ENCODE results near the gene LRRC61.
"Not testable (repeated sequence)": the region's sequence is repeated elsewhere in the genome, so short reads cannot be mapped to it uniquely, and the experiment has no call there.

LRRC61 gene

DNA sequence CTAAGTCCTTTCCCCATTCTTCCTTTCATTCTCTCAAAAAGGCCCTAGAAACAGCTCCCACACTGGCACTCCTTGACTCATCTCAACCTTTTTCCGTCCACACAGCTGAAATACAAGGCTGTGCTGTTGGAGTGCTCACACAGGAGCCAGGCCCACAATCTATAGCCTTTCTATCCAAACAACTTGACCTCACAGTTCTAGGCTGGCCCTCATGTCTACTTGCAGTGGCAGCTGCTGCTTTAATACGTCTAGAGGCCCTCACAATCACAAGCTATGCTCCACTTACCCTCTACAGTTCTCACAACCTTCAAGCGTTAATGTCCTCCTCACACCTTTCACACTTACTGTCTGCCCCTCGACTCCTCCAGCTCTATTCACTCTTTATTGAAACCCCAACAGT lies 12.0 kb upstream of the LRRC61 start:
- TF ChIP-seq, protein P1, sequence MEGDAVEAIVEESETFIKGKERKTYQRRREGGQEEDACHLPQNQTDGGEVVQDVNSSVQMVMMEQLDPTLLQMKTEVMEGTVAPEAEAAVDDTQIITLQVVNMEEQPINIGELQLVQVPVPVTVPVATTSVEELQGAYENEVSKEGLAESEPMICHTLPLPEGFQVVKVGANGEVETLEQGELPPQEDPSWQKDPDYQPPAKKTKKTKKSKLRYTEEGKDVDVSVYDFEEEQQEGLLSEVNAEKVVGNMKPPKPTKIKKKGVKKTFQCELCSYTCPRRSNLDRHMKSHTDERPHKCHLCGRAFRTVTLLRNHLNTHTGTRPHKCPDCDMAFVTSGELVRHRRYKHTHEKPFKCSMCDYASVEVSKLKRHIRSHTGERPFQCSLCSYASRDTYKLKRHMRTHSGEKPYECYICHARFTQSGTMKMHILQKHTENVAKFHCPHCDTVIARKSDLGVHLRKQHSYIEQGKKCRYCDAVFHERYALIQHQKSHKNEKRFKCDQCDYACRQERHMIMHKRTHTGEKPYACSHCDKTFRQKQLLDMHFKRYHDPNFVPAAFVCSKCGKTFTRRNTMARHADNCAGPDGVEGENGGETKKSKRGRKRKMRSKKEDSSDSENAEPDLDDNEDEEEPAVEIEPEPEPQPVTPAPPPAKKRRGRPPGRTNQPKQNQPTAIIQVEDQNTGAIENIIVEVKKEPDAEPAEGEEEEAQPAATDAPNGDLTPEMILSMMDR (conservative IDR thresholded peaks at IDR 0.05; ENCODE audit: low read depth) = no peak
- CTCF ChIA-PET = no interaction called here
- POLR2A ChIA-PET (ENCODE audit: low non-redundant PET) = no interaction called here
- H3K27ac ChIP-seq = no peak overlapping the region
- DNase-seq (ENCODE audit: low spot score) = no peak

DNA sequence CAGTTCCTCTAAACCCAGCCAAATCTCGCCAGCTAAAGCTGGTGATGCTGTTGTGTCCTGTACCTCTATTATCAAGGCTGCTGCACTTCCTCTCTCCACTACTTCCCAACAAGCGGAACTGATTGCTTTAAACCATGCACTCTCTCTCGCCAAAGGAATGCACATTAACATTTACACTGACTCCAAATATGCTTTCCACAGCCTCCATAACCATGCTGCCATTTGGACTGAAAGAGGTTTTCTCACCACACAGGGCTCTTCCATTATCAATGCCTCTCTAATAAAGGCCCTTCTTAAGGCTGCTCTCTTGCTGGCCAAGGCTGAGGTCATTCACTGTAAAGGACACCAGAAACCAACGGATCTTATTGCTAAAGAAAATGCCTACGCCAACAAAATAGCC lies 11.4 kb upstream of the LRRC61 start:
- TF ChIP-seq, protein P1 (conservative IDR thresholded peaks at IDR 0.05; ENCODE audit: low read depth) = no peak
- H3K27ac ChIP-seq = no peak overlapping the region
- DNase-seq (ENCODE audit: low spot score) = no peak
- CTCF ChIA-PET = no interaction called here
- POLR2A ChIA-PET (ENCODE audit: low non-redundant PET) = no interaction called here

GRCh38 chr7:150312649-150313366 lies 10.3 kb upstream of the LRRC61 start:
- POLR2A ChIA-PET (ENCODE audit: low non-redundant PET); H3K27ac ChIP-seq: not testable (repeated sequence)
- CTCF ChIA-PET = interaction anchor here (0.6 kb wide), 1 partner anchor 1412 kb away, joined by 3 read pairs; no protein-coding TSS in a partner anchor

DNA sequence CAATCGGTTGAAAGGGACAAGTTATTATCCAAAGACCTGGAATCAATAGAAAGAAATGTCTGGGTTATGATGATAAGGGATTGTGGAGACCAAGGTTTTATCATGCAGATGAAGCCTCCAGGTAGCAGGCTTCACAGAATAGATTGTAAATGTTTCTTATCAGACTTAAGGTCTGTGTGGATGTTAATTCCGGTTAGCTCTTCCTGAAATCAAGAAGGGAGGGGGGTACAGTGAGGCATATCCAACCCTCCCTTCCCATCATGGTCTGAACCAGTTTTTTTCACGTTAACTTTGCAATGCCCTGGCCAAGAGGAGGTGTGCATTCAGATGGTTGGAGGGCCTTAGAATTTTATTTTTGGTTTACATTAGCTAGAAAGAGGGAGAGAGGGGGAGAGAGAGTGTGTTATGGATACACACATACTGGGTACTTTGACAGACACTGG lies 9.8 kb upstream of the LRRC61 start:
- POLR2A ChIA-PET (ENCODE audit: low non-redundant PET) = no interaction called here
- H3K27ac ChIP-seq = no peak overlapping the region
- CTCF ChIA-PET = interaction anchor here (0.6 kb wide), 1 partner anchor 1412 kb away, joined by 3 read pairs; no protein-coding TSS in a partner anchor
- TF ChIP-seq, protein P1 (conservative IDR thresholded peaks at IDR 0.05; ENCODE audit: low read depth) = no peak
- no peak for DNase-seq (ENCODE audit: low spot score)

More at GRCh38 chr7:150312649-150313366, 10.3 kb upstream of the LRRC61 start:
- DNase-seq (ENCODE audit: low spot score) = not testable (repeated sequence)

GRCh38 chr7:150313870-150314269 lies 9.3 kb upstream of the LRRC61 start:
- TF ChIP-seq, protein P1 (conservative IDR thresholded peaks at IDR 0.05; ENCODE audit: low read depth) = no peak
- ChIA-PET POLR2A (ENCODE audit: low non-redundant PET) (no interaction called here), CTCF (interaction anchor here (0.6 kb wide), 1 partner anchor 41 kb away, joined by 3 read pairs; no protein-coding TSS in a partner anchor)

GRCh38 chr7:150314639-150315239 lies 8.4 kb upstream of the LRRC61 start:
- DNase-seq (ENCODE audit: low spot score) = no peak
- TF ChIP-seq, protein P1 (conservative IDR thresholded peaks at IDR 0.05; ENCODE audit: low read depth) = no peak
- CTCF ChIA-PET = interaction anchor here (0.6 kb wide), 1 partner anchor 40 kb away, joined by 3 read pairs; no protein-coding TSS in a partner anchor
- no peak overlapping the region for H3K27ac ChIP-seq
- POLR2A ChIA-PET (ENCODE audit: low non-redundant PET) = no interaction called here

More at GRCh38 chr7:150313870-150314269, 9.3 kb upstream of the LRRC61 start:
- H3K27ac ChIP-seq = no peak overlapping the region
- DNase-seq (ENCODE audit: low spot score) = no peak

DNA sequence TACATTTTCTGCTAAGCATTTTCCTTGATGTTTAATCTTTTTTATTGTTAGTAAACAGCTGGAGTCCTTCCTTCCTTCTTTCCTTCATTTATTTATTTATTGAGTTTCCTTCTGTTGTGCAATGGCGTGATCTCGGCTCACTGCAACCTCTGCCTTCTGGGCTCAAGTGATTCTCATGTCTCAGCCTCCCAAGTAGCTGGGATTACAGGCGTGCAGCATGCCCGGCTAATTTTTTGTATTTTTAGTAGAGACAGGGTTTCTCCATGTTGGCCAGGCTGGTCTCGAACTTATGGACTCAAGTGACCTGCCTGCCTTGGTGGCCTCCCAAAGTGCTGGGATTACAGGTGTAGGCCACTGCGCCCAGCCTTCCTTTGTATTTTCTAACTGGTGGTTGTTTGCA lies 6.2 kb upstream of the LRRC61 start:
- DNase-seq (ENCODE audit: low spot score); H3K27ac ChIP-seq; CTCF ChIA-PET; POLR2A ChIA-PET (ENCODE audit: low non-redundant PET): not testable (repeated sequence)

Data from RWPE1 (cell line).